GM18498 (cell line): ENCODE measurements around the gene MAG.

Source experiments
- ATAC-seq: cut with Tn5 transposase; IDR thresholded peaks from one replicate; pipeline ENCODE4 v1.9.1; 2021; ENCODE audit warnings: mild to moderate bottlenecking, moderate library complexity; ENCODE audit not compliant: unreplicated experiment

The MAG gene

GRCh38 chr19:35314031-35314430 lies 22.1 kb downstream of the MAG start:
- no peak for ATAC-seq

- ATAC-seq: no peak
Measured at GRCh38 chr19:35314858-35315470, 23.0 kb downstream of the MAG start.

GRCh38 chr19:35315883-35316282 lies 23.9 kb downstream of the MAG start:
- ATAC-seq: no peak

- no peak for ATAC-seq
Measured at GRCh38 chr19:35316560-35316959, 24.6 kb downstream of the MAG start.

- no peak for ATAC-seq
Measured at GRCh38 chr19:35317464-35318043, 25.6 kb downstream of the MAG start.

- no peak for ATAC-seq
Measured at GRCh38 chr19:35318679-35319448, 26.9 kb downstream of the MAG start.

GRCh38 chr19:35320065-35320713 lies 28.2 kb downstream of the MAG start:
- no peak for ATAC-seq

- no peak for ATAC-seq
Measured at GRCh38 chr19:35321291-35321690, 29.3 kb downstream of the MAG start.

GRCh38 chr19:35322014-35322413 lies 30.1 kb downstream of the MAG start:
- no peak for ATAC-seq

GRCh38 chr19:35327642-35328041 lies 35.7 kb downstream of the MAG start:
- ATAC-seq: no peak

GRCh38 chr19:35328851-35329285 lies 36.9 kb downstream of the MAG start, which contains the start of gene CD22:
CD22 (plus strand) TSS chr19:35329187; CDS start chr19:35332041, 2,854 bp downstream.
- no peak for ATAC-seq

GRCh38 chr19:35329323-35329722 lies 37.4 kb downstream of the MAG start:
- no peak for ATAC-seq

- peak; percentile 56 for ATAC-seq
Measured at GRCh38 chr19:35330475-35330874, 38.5 kb downstream of the MAG start.

GRCh38 chr19:35331551-35332214 lies 39.7 kb downstream of the MAG start:
- no peak for ATAC-seq

- no peak for ATAC-seq
Measured at GRCh38 chr19:35332817-35333216, 40.9 kb downstream of the MAG start.

GRCh38 chr19:35334144-35334753 lies 42.3 kb downstream of the MAG start:
- ATAC-seq: no peak

- ATAC-seq: no peak
Measured at GRCh38 chr19:35336166-35336955, 44.4 kb downstream of the MAG start.

- no peak for ATAC-seq
Measured at GRCh38 chr19:35337097-35337983, 45.4 kb downstream of the MAG start.

- no peak for ATAC-seq
Measured at GRCh38 chr19:35337984-35338296, 46.0 kb downstream of the MAG start.
